WI38 (cell line): ENCODE results near the gene CSNK1E.

Experiments used
- H3K4me3 ChIP-seq: 2 replicates; pipeline ENCODE4 v1.5.1; 2011; ENCODE audit warnings: low read depth, mild to moderate bottlenecking, control low read depth, low read length
- CTCF ChIP-seq: IDR thresholded peaks from 2 replicates; pipeline ENCODE4 v1.5.1; 2012; ENCODE audit warnings: low read depth, mild to moderate bottlenecking, control low read depth, low read length

CSNK1E gene

DNA sequence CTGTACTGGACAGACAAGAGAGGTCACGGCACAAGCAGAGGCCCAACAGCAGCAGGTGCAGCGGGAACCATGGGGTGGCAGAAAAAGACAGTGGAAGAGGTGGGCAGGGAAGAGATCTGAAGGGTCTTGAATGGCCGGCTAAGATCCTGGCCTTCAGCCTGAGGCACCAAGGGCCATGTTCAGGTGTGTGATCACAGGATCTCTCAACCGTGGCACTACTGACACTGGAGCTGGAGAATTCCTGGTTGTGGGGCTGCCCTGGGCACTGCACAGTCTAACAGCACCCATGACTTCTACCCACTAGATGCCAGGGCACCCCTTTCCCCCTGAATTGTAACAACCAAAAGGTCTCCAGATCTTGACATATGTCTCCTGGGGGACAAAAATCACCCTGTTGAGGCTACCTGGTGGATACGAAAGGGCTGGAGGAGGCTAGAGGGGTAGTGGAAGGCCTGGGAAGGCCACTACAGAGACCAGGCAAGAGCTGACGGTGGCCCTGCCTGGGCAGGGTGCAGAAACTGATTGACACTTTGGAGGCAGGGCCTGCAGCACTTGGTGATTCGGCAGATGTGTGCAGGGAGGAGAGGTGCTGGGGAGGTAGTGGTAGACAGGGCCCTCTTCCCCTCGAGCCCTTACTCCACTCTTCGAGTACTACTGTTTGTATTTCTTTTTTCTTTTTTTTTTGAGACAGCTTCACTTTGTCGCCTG lies 8.3 kb downstream of the CSNK1E start:
- TF ChIP-seq CTCF, result no peak
- no peak overlapping the region for H3K4me3 ChIP-seq

- no peak for TF ChIP-seq CTCF
- H3K4me3 ChIP-seq, result no peak overlapping the region
Measured at GRCh38 chr22:38305471-38306448, 11.5 kb downstream of the CSNK1E start.

GRCh38 chr22:38304526-38304925 lies 12.7 kb downstream of the CSNK1E start:
- H3K4me3 ChIP-seq, result no peak overlapping the region
- TF ChIP-seq CTCF, result no peak

DNA sequence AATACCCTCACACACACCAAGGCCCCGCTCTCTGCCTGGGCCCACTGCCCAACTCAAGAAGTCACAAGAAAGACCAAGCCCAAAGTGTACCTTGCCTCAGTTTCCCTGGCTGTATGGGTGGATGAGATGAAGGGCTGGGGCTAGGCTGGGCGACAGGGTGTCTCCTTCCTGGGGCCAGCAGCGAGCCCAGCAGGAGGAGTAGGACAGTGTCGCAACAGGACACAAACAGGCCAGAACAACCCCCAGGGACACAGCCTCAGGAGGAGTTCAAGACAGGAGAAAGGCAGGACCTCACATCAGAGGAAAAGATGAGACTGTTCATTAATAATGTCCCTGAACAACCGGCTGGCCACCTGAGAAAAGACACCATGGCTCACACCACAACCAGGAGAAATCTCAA lies 13.3 kb downstream of the CSNK1E start:
- no peak for TF ChIP-seq CTCF

GRCh38 chr22:38302906-38303305 lies 14.3 kb downstream of the CSNK1E start:
- no peak for TF ChIP-seq CTCF
- H3K4me3 ChIP-seq, result no peak overlapping the region

More for the DNA sequence above, 13.3 kb downstream of the CSNK1E start:
- no peak overlapping the region for H3K4me3 ChIP-seq

- no peak for TF ChIP-seq CTCF
- no peak overlapping the region for H3K4me3 ChIP-seq
Measured at GRCh38 chr22:38300946-38301345, 16.3 kb downstream of the CSNK1E start.
